ENCODE measurements around the gene TENM3.

- TF ChIP-seq CTCF (IDR thresholded peaks at IDR 0.05; ENCODE audit: low read length) (no peak), EZH2 (IDR thresholded peaks at IDR 0.05; ENCODE audit: borderline replicate concordance, low read length) (no peak)
Measured at GRCh38 chr4:182219411-182220056, 23.7 kb upstream of the TENM3 start.
